ENCODE measurements around the gene FBXO38.

FBXO38 gene

DNA sequence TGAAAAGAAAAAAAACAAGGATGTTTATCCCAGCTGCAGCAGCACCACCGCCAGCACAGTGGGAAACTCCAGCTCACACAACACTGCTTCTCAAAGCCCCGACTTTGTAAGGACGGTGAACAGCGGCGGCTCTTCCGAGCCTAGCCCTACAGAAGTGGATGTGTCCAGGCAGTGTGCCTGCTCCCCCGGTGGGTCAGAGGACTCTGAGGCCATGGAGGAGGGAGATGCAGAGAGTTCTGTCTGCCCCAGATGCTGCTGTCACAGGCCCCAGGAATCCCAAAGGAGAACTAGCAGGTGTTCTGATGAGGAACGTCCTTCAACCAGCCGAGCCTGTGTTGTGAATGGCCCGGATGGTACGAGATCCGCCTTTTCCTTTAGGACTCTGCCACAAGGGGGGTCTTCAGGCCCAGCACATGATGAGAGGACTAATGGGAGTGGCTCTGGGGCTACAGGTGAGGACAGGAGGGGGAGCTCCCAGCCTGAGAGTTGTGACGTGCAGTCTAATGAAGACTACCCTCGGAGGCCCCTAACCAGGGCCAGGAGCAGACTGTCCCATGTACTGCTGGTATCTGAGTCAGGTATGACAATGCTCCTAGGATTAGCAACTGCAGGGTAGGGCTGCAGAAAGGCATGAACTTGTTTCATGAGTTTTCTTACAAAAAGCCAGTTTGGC, 43.7 kb downstream of the FBXO38 start:
- H3K27ac ChIP-seq, result peak overlapping the region; percentile 10; the same call in 1 of the 2 replicates
- TF ChIP-seq, protein P1, sequence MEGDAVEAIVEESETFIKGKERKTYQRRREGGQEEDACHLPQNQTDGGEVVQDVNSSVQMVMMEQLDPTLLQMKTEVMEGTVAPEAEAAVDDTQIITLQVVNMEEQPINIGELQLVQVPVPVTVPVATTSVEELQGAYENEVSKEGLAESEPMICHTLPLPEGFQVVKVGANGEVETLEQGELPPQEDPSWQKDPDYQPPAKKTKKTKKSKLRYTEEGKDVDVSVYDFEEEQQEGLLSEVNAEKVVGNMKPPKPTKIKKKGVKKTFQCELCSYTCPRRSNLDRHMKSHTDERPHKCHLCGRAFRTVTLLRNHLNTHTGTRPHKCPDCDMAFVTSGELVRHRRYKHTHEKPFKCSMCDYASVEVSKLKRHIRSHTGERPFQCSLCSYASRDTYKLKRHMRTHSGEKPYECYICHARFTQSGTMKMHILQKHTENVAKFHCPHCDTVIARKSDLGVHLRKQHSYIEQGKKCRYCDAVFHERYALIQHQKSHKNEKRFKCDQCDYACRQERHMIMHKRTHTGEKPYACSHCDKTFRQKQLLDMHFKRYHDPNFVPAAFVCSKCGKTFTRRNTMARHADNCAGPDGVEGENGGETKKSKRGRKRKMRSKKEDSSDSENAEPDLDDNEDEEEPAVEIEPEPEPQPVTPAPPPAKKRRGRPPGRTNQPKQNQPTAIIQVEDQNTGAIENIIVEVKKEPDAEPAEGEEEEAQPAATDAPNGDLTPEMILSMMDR (conservative IDR thresholded peaks at IDR 0.05; ENCODE audit: low read depth), result no peak
- ChIA-PET CTCF (no interaction called here), POLR2A (ENCODE audit: low non-redundant PET) (no interaction called here)
- no peak for DNase-seq (ENCODE audit: low spot score)

GRCh38 chr5:148428848-148429247, 45.1 kb downstream of the FBXO38 start:
- ChIA-PET CTCF (interaction anchor here (0.9 kb wide), 1 partner anchor 15 kb away, joined by 3 read pairs; no protein-coding TSS in a partner anchor), POLR2A (ENCODE audit: low non-redundant PET) (no interaction called here)
- TF ChIP-seq, protein P1 (conservative IDR thresholded peaks at IDR 0.05; ENCODE audit: low read depth), result no peak
- H3K27ac ChIP-seq, result no peak overlapping the region
- no peak for DNase-seq (ENCODE audit: low spot score)

GRCh38 chr5:148433826-148434225, 50.1 kb downstream of the FBXO38 start:
- CTCF ChIA-PET, result no interaction called here
- no peak for DNase-seq (ENCODE audit: low spot score)
- TF ChIP-seq, protein P1 (conservative IDR thresholded peaks at IDR 0.05; ENCODE audit: low read depth), result no peak
- POLR2A ChIA-PET (ENCODE audit: low non-redundant PET), result no interaction called here
- H3K27ac ChIP-seq, result no peak overlapping the region

DNA sequence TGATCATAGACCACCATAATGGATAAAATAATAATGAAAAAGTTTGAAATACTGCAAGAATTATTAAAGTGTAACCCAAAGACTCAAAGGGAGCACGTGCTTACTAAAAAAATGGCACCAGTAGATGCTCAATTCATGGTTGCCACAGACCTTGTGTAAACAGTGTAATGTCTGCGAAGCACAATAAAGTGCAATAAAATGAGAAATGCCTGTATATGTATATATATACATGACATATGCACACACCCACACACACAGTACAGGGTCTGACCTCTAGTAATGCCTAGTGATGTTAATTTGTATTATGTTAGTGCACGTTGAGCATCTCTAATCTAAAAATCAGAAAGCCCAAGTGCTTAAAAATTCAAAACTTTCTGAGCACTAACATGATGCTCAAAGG, 52.3 kb downstream of the FBXO38 start:
- CTCF ChIA-PET, result no interaction called here
- no peak overlapping the region for H3K27ac ChIP-seq
- POLR2A ChIA-PET (ENCODE audit: low non-redundant PET), result no interaction called here
- TF ChIP-seq, protein P1 (conservative IDR thresholded peaks at IDR 0.05; ENCODE audit: low read depth), result no peak
- DNase-seq (ENCODE audit: low spot score), result no peak

- ChIA-PET POLR2A (ENCODE audit: low non-redundant PET) (no interaction called here), CTCF (interaction anchor here (0.7 kb wide), 1 partner anchor 43 kb away, joined by 3 read pairs; no protein-coding TSS in a partner anchor)
- TF ChIP-seq, protein P1 (conservative IDR thresholded peaks at IDR 0.05; ENCODE audit: low read depth), result no peak
- no peak for DNase-seq (ENCODE audit: low spot score)
- H3K27ac ChIP-seq, result no peak overlapping the region
Observed at GRCh38 chr5:148437249-148437648, 53.5 kb downstream of the FBXO38 start.

- POLR2A ChIA-PET (ENCODE audit: low non-redundant PET), result no interaction called here
- no peak for DNase-seq (ENCODE audit: low spot score)
- TF ChIP-seq, protein P1 (conservative IDR thresholded peaks at IDR 0.05; ENCODE audit: low read depth), result no peak
- CTCF ChIA-PET, result interaction anchor here (1.0 kb wide), 1 partner anchor 596 kb away, joined by 3 read pairs; no protein-coding TSS in a partner anchor
- H3K27ac ChIP-seq, result no peak overlapping the region
Observed at GRCh38 chr5:148438933-148439332, 55.2 kb downstream of the FBXO38 start.

All from RWPE1 (cell line).